DMS 273 treated with DMSO at 0.1 percent for 48 hours (cell line): ENCODE results near the gene USP17L27.
"Not testable (repeated sequence)": the region's sequence is repeated elsewhere in the genome, so short reads cannot be mapped to it uniquely, and the experiment has no call there.

Experiments
- DNase-seq: peaks from one replicate; lab custom pipeline; 2025; lab: John Stamatoyannopoulos, UW

Gene USP17L27, protein sequence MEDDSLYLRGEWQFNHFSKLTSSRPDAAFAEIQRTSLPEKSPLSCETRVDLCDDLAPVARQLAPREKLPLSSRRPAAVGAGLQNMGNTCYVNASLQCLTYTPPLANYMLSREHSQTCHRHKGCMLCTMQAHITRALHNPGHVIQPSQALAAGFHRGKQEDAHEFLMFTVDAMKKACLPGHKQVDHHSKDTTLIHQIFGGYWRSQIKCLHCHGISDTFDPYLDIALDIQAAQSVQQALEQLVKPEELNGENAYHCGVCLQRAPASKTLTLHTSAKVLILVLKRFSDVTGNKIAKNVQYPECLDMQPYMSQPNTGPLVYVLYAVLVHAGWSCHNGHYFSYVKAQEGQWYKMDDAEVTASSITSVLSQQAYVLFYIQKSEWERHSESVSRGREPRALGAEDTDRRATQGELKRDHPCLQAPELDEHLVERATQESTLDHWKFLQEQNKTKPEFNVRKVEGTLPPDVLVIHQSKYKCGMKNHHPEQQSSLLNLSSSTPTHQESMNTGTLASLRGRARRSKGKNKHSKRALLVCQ

GRCh38 chr4:9343848-9344247 lies at the start of gene USP17L27:
Gene USP17L27, plus strand, starts transcription at chr4:9344148. Its CDS starts 0 bp downstream, at chr4:9344148.
- DNase-seq, result not testable (repeated sequence)

- not testable (repeated sequence) for DNase-seq
These were observed 19.8 kb upstream of the USP17L27 start for GRCh38 chr4:9324191-9324590.

DNA sequence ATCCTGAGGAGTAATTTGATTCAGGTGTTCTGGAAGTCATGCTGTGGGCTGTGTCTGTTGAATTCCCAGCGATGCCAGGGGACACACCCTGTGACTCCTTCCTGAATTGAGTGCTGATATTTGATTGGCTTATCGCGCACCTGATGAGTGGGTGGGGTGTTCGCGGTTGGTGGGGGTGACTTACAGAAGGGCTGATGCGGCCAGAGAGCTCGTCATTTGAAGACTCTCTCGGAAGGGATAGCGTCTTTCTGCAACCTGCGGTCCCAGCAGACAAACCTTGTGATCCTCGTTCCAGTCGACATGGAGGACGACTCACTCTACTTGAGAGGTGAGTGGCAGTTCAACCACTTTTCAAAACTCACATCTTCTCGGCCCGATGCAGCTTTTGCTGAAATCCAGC lies 19.1 kb upstream of the USP17L27 start, which contains the start of gene USP17L24:
Gene USP17L24, plus strand, starts transcription at position 301 of the 400 bp plus-strand sequence. Its CDS starts 0 bp downstream, at position 301.
- DNase-seq, result not testable (repeated sequence)

DNA sequence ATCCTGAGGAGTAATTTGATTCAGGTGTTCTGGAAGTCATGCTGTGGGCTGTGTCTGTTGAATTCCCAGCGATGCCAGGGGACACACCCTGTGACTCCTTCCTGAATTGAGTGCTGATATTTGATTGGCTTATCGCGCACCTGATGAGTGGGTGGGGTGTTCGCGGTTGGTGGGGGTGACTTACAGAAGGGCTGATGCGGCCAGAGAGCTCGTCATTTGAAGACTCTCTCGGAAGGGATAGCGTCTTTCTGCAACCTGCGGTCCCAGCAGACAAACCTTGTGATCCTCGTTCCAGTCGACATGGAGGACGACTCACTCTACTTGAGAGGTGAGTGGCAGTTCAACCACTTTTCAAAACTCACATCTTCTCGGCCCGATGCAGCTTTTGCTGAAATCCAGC lies 14.3 kb upstream of the USP17L27 start, which contains the start of gene USP17L25:
Gene USP17L25, plus strand, starts transcription at position 301 of the 400 bp plus-strand sequence. Its CDS starts 0 bp downstream, at position 301.
- DNase-seq, result not testable (repeated sequence)

- not testable (repeated sequence) for DNase-seq
These were observed 9.6 kb upstream of the USP17L27 start, which contains the start of gene USP17L26 for GRCh38 chr4:9334358-9334757. Gene USP17L26, plus strand, starts transcription at chr4:9334658. Its CDS starts 0 bp downstream, at chr4:9334658.

DNA sequence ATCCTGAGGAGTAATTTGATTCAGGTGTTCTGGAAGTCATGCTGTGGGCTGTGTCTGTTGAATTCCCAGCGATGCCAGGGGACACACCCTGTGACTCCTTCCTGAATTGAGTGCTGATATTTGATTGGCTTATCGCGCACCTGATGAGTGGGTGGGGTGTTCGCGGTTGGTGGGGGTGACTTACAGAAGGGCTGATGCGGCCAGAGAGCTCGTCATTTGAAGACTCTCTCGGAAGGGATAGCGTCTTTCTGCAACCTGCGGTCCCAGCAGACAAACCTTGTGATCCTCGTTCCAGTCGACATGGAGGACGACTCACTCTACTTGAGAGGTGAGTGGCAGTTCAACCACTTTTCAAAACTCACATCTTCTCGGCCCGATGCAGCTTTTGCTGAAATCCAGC lies 4.8 kb upstream of the USP17L27 start, which contains the start of gene USP17L5:
Gene USP17L5, plus strand, starts transcription at position 301 of the 400 bp plus-strand sequence. Its CDS starts 0 bp downstream, at position 301.
- not testable (repeated sequence) for DNase-seq

DNA sequence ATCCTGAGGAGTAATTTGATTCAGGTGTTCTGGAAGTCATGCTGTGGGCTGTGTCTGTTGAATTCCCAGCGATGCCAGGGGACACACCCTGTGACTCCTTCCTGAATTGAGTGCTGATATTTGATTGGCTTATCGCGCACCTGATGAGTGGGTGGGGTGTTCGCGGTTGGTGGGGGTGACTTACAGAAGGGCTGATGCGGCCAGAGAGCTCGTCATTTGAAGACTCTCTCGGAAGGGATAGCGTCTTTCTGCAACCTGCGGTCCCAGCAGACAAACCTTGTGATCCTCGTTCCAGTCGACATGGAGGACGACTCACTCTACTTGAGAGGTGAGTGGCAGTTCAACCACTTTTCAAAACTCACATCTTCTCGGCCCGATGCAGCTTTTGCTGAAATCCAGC lies 4.6 kb downstream of the USP17L27 start, which contains the start of gene USP17L28:
Gene USP17L28, plus strand, starts transcription at position 301 of the 400 bp plus-strand sequence. Its CDS starts 0 bp downstream, at position 301.
- not testable (repeated sequence) for DNase-seq

GRCh38 chr4:9350866-9351265 lies 6.9 kb downstream of the USP17L27 start:
- DNase-seq, result not testable (repeated sequence)

DNA sequence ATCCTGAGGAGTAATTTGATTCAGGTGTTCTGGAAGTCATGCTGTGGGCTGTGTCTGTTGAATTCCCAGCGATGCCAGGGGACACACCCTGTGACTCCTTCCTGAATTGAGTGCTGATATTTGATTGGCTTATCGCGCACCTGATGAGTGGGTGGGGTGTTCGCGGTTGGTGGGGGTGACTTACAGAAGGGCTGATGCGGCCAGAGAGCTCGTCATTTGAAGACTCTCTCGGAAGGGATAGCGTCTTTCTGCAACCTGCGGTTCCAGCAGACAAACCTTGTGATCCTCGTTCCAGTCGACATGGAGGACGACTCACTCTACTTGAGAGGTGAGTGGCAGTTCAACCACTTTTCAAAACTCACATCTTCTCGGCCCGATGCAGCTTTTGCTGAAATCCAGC lies 9.4 kb downstream of the USP17L27 start, which contains the start of gene USP17L29:
Gene USP17L29, plus strand, starts transcription at position 301 of the 400 bp plus-strand sequence. Its CDS starts 0 bp downstream, at position 301.
- DNase-seq, result not testable (repeated sequence)

DNA sequence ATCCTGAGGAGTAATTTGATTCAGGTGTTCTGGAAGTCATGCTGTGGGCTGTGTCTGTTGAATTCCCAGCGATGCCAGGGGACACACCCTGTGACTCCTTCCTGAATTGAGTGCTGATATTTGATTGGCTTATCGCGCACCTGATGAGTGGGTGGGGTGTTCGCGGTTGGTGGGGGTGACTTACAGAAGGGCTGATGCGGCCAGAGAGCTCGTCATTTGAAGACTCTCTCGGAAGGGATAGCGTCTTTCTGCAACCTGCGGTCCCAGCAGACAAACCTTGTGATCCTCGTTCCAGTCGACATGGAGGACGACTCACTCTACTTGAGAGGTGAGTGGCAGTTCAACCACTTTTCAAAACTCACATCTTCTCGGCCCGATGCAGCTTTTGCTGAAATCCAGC lies 18.9 kb downstream of the USP17L27 start, which contains the start of gene USP17L30:
Gene USP17L30, plus strand, starts transcription at position 301 of the 400 bp plus-strand sequence. Its CDS starts 0 bp downstream, at position 301.
- DNase-seq, result not testable (repeated sequence)

GRCh38 chr4:9379881-9380280 lies 35.9 kb downstream of the USP17L27 start:
- DNase-seq, result not testable (repeated sequence)

GRCh38 chr4:9381012-9381534 lies 37.1 kb downstream of the USP17L27 start:
- DNase-seq, result not testable (repeated sequence)

GRCh38 chr4:9384126-9384525 lies 40.2 kb downstream of the USP17L27 start:
- no peak for DNase-seq

- DNase-seq, result not testable (repeated sequence)
These were observed 45.1 kb downstream of the USP17L27 start for GRCh38 chr4:9389001-9389400.
